GM18507 (cell line): ENCODE measurements around the gene C17orf75.
"Not testable (repeated sequence)": the region's sequence is repeated elsewhere in the genome, so short reads cannot be mapped to it uniquely, and the experiment has no call there.

Experiments used
- DNase-seq: peaks from one replicate; pipeline ENCODE4 v3.0.0; 2011; ENCODE audit warnings: low read depth; ENCODE audit not compliant: insufficient read length; ENCODE audit errors: extremely low spot score
- FAIRE-seq: peaks from 2 replicates; lab custom pipeline; 2011; peaks lifted over from hg19 to GRCh38; lab: Jason Lieb, UNC

Gene C17orf75

GRCh38 chr17:32341857-32342602, at the start of gene C17orf75:
C17orf75 (minus strand) TSS chr17:32342173; CDS start chr17:32342139, 34 bp downstream.
- DNase-seq: no peak

GRCh38 chr17:32388613-32389459, 46.9 kb upstream of the C17orf75 start:
- no peak for FAIRE-seq
- DNase-seq: no peak

More at GRCh38 chr17:32341857-32342602, at the start of gene C17orf75:
- FAIRE-seq: peak; percentile 50

GRCh38 chr17:32388128-32388527, 46.2 kb upstream of the C17orf75 start:
- not testable (repeated sequence) for FAIRE-seq, DNase-seq

GRCh38 chr17:32386844-32387243, 44.9 kb upstream of the C17orf75 start:
- no peak for FAIRE-seq
- no peak for DNase-seq

GRCh38 chr17:32385971-32386370, 44.0 kb upstream of the C17orf75 start:
- FAIRE-seq (no peak), DNase-seq (no peak)

GRCh38 chr17:32385121-32385520, 43.1 kb upstream of the C17orf75 start:
- no peak for DNase-seq
- no peak for FAIRE-seq

- no peak for FAIRE-seq
- no peak for DNase-seq
Observed at GRCh38 chr17:32383926-32384434, 42.0 kb upstream of the C17orf75 start.

- DNase-seq: no peak
- no peak for FAIRE-seq
Observed at GRCh38 chr17:32382526-32383223, 40.7 kb upstream of the C17orf75 start.

- DNase-seq (no peak), FAIRE-seq (no peak)
Observed at GRCh38 chr17:32370426-32370825, 28.5 kb upstream of the C17orf75 start.

GRCh38 chr17:32361270-32361669, 19.3 kb upstream of the C17orf75 start:
- FAIRE-seq (no peak), DNase-seq (no peak)

GRCh38 chr17:32357615-32358014, 15.6 kb upstream of the C17orf75 start:
- DNase-seq (no peak), FAIRE-seq (no peak)

GRCh38 chr17:32356750-32357149, 14.8 kb upstream of the C17orf75 start:
- DNase-seq (no peak), FAIRE-seq (no peak)

GRCh38 chr17:32356378-32356743, 14.4 kb upstream of the C17orf75 start:
- DNase-seq (no peak), FAIRE-seq (no peak)

GRCh38 chr17:32355649-32356377, 13.8 kb upstream of the C17orf75 start:
- FAIRE-seq (no peak), DNase-seq (no peak)

- FAIRE-seq, DNase-seq: not testable (repeated sequence)
Observed at GRCh38 chr17:32352734-32353133, 10.8 kb upstream of the C17orf75 start.

GRCh38 chr17:32350666-32351418, 8.9 kb upstream of the C17orf75 start:
- DNase-seq (no peak), FAIRE-seq (peak; percentile 65)

GRCh38 chr17:32349854-32350665, 8.1 kb upstream of the C17orf75 start, which contains the start of gene ZNF207:
ZNF207 (plus strand) TSS chr17:32350157; CDS start chr17:32350286, 129 bp downstream.
- FAIRE-seq (peak; percentile 100), DNase-seq (peak; percentile 84)

GRCh38 chr17:32349503-32349853, 7.5 kb upstream of the C17orf75 start:
- no peak for DNase-seq
- FAIRE-seq: no peak
